Endothelial cell of umbilical vein (primary cell): ENCODE data around the gene TNFRSF19.

ENCODE experiments used
- CTCF ChIP-seq, 2 donors: IDR thresholded peaks; 1 replicate in 1 of 2; 2 replicates in 1 of 2; pipeline ENCODE4 v1.5.1; 2011; ENCODE audit warnings: low read length in 2 of 2, mild to moderate bottlenecking in 2 of 2, moderate library complexity in 2 of 2, control low read depth in 1 of 2, inconsistent platforms in 1 of 2, low read depth in 1 of 2; ENCODE audit not compliant: insufficient read depth in 1 of 2; ENCODE audit errors: extremely low read depth in 1 of 2
- GATA2 ChIP-seq: IDR thresholded peaks from 2 replicates; pipeline ENCODE4 v1.7.0; 2011; ENCODE audit warnings: low read depth, mild to moderate bottlenecking, moderate library complexity, mixed read lengths, low read length; ENCODE audit not compliant: insufficient read length, insufficient read depth
- JUN ChIP-seq: IDR thresholded peaks from 2 replicates; pipeline ENCODE4 v1.6.1; 2011; ENCODE audit warnings: borderline replicate concordance, low read depth; ENCODE audit not compliant: insufficient read length, insufficient read depth
- MYC ChIP-seq: IDR thresholded peaks from one replicate; pipeline ENCODE4 v1.6.1; 2011; ENCODE audit warnings: mild to moderate bottlenecking, low read depth, low read length
- POLR2A ChIP-seq: IDR thresholded peaks from 2 replicates; pipeline ENCODE4 v1.6.1; 2012; ENCODE audit warnings: low read depth, mild to moderate bottlenecking, control low read depth, low read length
- POLR2AphosphoS5 ChIP-seq: IDR thresholded peaks from 2 replicates; pipeline ENCODE4 v1.6.1; 2012; ENCODE audit warnings: low read depth, mild to moderate bottlenecking, control low read depth, low read length, moderate library complexity; ENCODE audit not compliant: insufficient read depth
- TF ChIP-seq, protein P1 (sequence below): IDR thresholded peaks from 2 replicates; pipeline ENCODE4 v1.6.1; 2011; ENCODE audit not compliant: insufficient read depth, insufficient read length

GRCh38 chr13:23579072-23579895 is 9.1 kb downstream of the TNFRSF19 start:
- TF ChIP-seq GATA2 (no peak), POLR2AphosphoS5 (no peak), CTCF (IDR thresholded peaks at IDR 0.05; ENCODE audit: extremely low read depth in 1 of 2, insufficient read depth in 1 of 2, low read depth in 1 of 2, low read length in 2 of 2) (no peak), POLR2A (no peak), JUN (no peak), MYC (no peak)
- TF ChIP-seq, protein P1, sequence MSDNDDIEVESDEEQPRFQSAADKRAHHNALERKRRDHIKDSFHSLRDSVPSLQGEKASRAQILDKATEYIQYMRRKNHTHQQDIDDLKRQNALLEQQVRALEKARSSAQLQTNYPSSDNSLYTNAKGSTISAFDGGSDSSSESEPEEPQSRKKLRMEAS = no peak
